ENCODE results near the gene HSF5. TPM values are rescaled to one million over a fixed set of nuclear protein-coding genes. Genes with fewer than 3 reads are reported as not detected.

HSF5 gene
- total and polyA plus RNA-seq, 2 of the 13 experiments (the other 11 are each of a cell fraction or from before 2014, with no cell fraction given), result not detected

DNA sequence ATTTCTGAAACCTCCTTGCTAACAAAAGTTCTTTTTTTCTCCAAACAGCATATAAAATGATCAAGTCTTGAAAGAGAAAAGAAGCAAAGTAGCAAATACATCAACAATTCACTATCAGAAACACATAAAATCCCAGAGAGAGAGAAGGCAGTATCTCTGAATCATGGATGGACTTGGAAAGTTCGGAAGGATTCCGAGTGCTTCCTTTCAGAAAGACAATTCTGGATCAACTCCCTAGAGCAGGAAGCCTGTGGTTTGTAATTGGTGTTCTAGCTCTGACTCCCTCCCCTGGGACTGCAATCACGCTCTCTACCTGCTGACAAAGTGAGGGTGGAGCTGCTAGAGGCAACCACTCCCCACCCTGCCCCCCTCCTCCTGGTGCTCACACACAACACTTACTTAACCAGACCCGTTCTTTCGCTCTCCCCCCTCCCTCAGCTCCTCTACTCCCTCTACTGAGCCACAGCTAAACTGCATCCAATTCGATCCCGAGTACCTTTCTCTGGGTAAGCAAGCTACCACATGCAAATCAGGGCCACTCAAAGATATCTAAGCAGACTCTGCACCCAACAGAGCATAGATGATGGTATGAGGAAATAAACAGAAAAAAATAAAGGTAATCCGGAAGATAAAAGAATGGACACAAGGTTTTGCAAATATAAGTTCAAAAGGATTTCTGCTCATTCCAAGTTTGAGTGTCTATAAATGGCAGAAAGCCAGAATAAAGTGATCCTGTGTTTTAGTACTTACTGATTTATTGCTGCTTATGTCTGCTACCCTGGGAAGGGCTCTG, 70.7 kb downstream of the HSF5 start, which contains the start of gene RNF43 (continued):
- TF ChIP-seq RBM39 (IDR thresholded peaks at IDR 0.05; ENCODE audit: low read depth, low read length, poor library complexity, severe bottlenecking) (no peak), IRF1 (CRISPR knock-in tag; IDR thresholded peaks at IDR 0.05; ENCODE audit: low read depth) (no peak), BRD4 (CRISPR knock-in tag; IDR thresholded peaks at IDR 0.05) (peak; percentile 87), XRCC5 (optimal IDR thresholded peaks at IDR 0.05; ENCODE audit: low read length) (peak; percentile 99), HIC2 (CRISPR knock-in tag; IDR thresholded peaks at IDR 0.05; ENCODE audit: low read depth) (peak; percentile 37; the same call in 1 of the 2 replicates), CREB1 (IDR thresholded peaks at IDR 0.05) (peak; percentile 67; the same call in 1 of the 2 replicates), CREB1 (CRISPR knock-in tag; IDR thresholded peaks at IDR 0.05) (peak; percentile 83), ZNF562 (CRISPR knock-in tag; IDR thresholded peaks at IDR 0.05; ENCODE audit: borderline replicate concordance) (no peak), MED13 (CRISPR knock-in tag; IDR thresholded peaks at IDR 0.05) (peak; percentile 86; the same call in 1 of the 2 replicates), SP5 (CRISPR knock-in tag; IDR thresholded peaks at IDR 0.05; ENCODE audit: borderline replicate concordance, low read depth) (peak; percentile 87), ZSCAN30 (CRISPR knock-in tag; IDR thresholded peaks at IDR 0.05) (no peak; the same call in 1 of the 2 replicates), TEAD2 (CRISPR knock-in tag; IDR thresholded peaks at IDR 0.05) (no peak), SOX6 (IDR thresholded peaks at IDR 0.05) (no peak), SOX6 (CRISPR knock-in tag; IDR thresholded peaks at IDR 0.05) (peak; percentile 95), ZNF414 (CRISPR knock-in tag; IDR thresholded peaks at IDR 0.05) (no peak; the same call in 1 of the 2 replicates), ZSCAN5A (CRISPR knock-in tag; IDR thresholded peaks at IDR 0.05; ENCODE audit: borderline replicate concordance) (peak; percentile 83; the same call in 1 of the 2 replicates), IKZF1 (IDR thresholded peaks at IDR 0.05) (no peak)
- TF ChIP-seq, protein P1, sequence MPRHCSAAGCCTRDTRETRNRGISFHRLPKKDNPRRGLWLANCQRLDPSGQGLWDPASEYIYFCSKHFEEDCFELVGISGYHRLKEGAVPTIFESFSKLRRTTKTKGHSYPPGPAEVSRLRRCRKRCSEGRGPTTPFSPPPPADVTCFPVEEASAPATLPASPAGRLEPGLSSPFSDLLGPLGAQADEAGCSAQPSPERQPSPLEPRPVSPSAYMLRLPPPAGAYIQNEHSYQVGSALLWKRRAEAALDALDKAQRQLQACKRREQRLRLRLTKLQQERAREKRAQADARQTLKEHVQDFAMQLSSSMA (CRISPR knock-in tag; IDR thresholded peaks at IDR 0.05), result peak; percentile 66; the same call in 1 of the 2 replicates
- TF ChIP-seq, protein P2, sequence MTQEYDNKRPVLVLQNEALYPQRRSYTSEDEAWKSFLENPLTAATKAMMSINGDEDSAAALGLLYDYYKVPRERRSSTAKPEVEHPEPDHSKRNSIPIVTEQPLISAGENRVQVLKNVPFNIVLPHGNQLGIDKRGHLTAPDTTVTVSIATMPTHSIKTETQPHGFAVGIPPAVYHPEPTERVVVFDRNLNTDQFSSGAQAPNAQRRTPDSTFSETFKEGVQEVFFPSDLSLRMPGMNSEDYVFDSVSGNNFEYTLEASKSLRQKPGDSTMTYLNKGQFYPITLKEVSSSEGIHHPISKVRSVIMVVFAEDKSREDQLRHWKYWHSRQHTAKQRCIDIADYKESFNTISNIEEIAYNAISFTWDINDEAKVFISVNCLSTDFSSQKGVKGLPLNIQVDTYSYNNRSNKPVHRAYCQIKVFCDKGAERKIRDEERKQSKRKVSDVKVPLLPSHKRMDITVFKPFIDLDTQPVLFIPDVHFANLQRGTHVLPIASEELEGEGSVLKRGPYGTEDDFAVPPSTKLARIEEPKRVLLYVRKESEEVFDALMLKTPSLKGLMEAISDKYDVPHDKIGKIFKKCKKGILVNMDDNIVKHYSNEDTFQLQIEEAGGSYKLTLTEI (CRISPR knock-in tag; conservative IDR thresholded peaks at IDR 0.05), result no peak
- TF ChIP-seq, protein P3, sequence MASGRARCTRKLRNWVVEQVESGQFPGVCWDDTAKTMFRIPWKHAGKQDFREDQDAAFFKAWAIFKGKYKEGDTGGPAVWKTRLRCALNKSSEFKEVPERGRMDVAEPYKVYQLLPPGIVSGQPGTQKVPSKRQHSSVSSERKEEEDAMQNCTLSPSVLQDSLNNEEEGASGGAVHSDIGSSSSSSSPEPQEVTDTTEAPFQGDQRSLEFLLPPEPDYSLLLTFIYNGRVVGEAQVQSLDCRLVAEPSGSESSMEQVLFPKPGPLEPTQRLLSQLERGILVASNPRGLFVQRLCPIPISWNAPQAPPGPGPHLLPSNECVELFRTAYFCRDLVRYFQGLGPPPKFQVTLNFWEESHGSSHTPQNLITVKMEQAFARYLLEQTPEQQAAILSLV (CRISPR knock-in tag; IDR thresholded peaks at IDR 0.05; ENCODE audit: borderline replicate concordance), result no peak

Data from HepG2 (cell line).